ENCODE results near the gene CDK4. TPM values are rescaled to one million over a fixed set of nuclear protein-coding genes. Genes with fewer than 3 reads are reported as not detected.

Gene CDK4
- total and polyA plus RNA-seq, 4 donors = 69.7 to 115 (median 89.9) TPM

DNA sequence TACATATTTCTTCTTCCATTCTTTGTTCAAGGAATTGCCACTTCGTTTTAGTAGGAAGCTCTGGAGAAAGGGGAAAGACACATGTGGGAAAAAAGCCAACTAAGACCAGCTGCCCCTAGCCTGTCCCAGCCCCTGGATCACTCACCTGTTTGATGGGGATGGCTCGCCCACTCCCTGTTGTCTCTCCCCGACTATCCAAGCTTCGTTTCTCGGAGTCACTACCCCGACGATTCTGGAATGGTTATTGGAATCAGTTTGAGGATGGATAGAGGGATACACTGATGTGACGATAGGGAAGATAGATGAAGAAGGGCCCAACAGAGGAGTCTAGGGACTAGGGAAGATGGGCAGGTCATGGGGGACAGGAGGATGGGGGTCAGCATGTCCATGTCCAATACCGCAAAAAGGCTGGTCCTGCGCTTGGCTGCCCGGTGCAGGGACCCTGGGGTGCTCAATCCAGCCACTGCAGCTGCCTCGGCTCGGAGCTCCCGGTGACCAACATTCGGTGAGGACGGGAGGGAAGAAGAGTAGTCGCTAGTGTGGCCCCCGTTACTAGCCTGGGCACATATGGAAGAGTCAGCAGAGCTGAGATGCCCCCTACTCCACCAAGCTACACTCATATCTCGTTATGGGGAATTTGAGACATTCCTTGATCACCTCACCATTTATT lies 20.6 kb downstream of the CDK4 start:
- 83 to 90% methylated on average over 19 of the region's 19 CpGs for WGBS, 2 donors
- no peaks in the 10 kb centered on the region for H3K9me3 ChIP-seq (ENCODE audit: control insufficient read depth in 4 of 4, insufficient read depth in 3 of 4, low read length in 3 of 4)
- H3K27ac ChIP-seq (ENCODE audit: low read depth in 1 of 2, low read length in 1 of 2) = no peak overlapping the region
- H3K4me1 ChIP-seq (ENCODE audit: control insufficient read depth in 5 of 5, insufficient read depth in 5 of 5, low read length in 5 of 5) = peaks cover 0 to 12% (median 0%) of the 10 kb centered on the region in 5 donors
- DNase-seq (no peak), ATAC-seq (ENCODE audit: insufficient read depth, low FRiP score) (no peak)
- H3K9ac ChIP-seq (ENCODE audit: insufficient read depth in 1 of 2, low read length in 2 of 2) = no peak overlapping the region
- H3K36me3 ChIP-seq (ENCODE audit: control insufficient read depth in 4 of 4, insufficient read depth in 4 of 4, low read length in 4 of 4) = peaks cover 0 to 7% (median 0%) of the 10 kb centered on the region in 4 donors
- H3K27me3 ChIP-seq (ENCODE audit: control insufficient read depth in 3 of 3, insufficient read depth in 3 of 3, low read length in 2 of 3) = peaks cover 0 to 82% (median 64%) of the 10 kb centered on the region in 3 donors
- no peak overlapping the region for H3K4me3 ChIP-seq
- TF ChIP-seq, protein P1, sequence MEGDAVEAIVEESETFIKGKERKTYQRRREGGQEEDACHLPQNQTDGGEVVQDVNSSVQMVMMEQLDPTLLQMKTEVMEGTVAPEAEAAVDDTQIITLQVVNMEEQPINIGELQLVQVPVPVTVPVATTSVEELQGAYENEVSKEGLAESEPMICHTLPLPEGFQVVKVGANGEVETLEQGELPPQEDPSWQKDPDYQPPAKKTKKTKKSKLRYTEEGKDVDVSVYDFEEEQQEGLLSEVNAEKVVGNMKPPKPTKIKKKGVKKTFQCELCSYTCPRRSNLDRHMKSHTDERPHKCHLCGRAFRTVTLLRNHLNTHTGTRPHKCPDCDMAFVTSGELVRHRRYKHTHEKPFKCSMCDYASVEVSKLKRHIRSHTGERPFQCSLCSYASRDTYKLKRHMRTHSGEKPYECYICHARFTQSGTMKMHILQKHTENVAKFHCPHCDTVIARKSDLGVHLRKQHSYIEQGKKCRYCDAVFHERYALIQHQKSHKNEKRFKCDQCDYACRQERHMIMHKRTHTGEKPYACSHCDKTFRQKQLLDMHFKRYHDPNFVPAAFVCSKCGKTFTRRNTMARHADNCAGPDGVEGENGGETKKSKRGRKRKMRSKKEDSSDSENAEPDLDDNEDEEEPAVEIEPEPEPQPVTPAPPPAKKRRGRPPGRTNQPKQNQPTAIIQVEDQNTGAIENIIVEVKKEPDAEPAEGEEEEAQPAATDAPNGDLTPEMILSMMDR (IDR thresholded peaks at IDR 0.05; ENCODE audit: control extremely low read depth, extremely low read depth) = no peak

DNA sequence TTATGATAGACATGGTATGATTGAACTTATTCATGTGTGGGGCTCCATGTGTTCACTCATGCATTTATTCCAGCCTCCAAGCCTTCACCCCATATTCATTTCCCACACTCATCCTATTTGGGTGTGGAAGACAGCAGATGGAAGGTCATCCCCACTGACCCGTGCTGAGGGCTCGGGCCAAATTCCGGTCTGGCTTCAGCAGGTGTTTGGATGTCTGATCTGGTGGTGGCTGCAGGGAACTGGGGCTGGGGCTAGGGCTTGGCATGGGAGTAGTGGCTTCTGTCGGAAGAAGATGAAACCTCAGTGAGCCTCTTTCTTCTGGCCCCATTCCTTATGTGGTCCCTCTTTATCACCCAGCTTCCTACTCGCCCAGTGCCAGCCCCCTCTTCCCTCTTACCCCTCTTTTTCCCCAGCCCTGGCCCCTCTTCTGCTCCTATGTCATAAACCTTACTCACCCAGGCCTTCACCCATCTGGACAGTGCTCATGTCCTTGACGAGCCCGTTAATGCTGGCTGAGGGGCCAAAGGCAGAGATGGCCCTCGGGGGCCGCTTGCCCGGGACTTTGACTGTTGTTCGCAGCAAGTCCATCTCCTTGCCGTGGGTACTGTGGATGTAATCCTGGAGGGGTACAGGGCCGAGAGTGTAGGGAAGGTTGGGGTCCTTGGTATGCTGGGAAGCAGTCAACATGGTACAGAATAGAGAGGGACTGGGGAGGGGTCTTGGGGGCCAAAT lies 21.6 kb downstream of the CDK4 start:
- TF ChIP-seq, protein P1 (IDR thresholded peaks at IDR 0.05; ENCODE audit: control extremely low read depth, extremely low read depth) = no peak
- peaks cover 0 to 75% (median 59%) of the 10 kb centered on the region in 3 donors for H3K27me3 ChIP-seq (ENCODE audit: control insufficient read depth in 3 of 3, insufficient read depth in 3 of 3, low read length in 2 of 3)
- peaks cover 0 to 7% (median 0%) of the 10 kb centered on the region in 4 donors for H3K36me3 ChIP-seq (ENCODE audit: control insufficient read depth in 4 of 4, insufficient read depth in 4 of 4, low read length in 4 of 4)
- 86 to 88% methylated on average over 13 of the region's 13 CpGs for WGBS, 2 donors
- no peak for ATAC-seq (ENCODE audit: insufficient read depth, low FRiP score)
- DNase-seq = no peak
- no peak overlapping the region for H3K27ac ChIP-seq (ENCODE audit: low read depth in 1 of 2, low read length in 1 of 2)
- H3K4me1 ChIP-seq (ENCODE audit: control insufficient read depth in 5 of 5, insufficient read depth in 5 of 5, low read length in 5 of 5) = peaks cover 0 to 15% (median 0%) of the 10 kb centered on the region in 5 donors
- no peaks in the 10 kb centered on the region for H3K9me3 ChIP-seq (ENCODE audit: control insufficient read depth in 4 of 4, insufficient read depth in 3 of 4, low read length in 3 of 4)
- H3K9ac ChIP-seq (ENCODE audit: insufficient read depth in 1 of 2, low read length in 2 of 2) = no peak overlapping the region
- H3K4me3 ChIP-seq = no peak overlapping the region

DNA sequence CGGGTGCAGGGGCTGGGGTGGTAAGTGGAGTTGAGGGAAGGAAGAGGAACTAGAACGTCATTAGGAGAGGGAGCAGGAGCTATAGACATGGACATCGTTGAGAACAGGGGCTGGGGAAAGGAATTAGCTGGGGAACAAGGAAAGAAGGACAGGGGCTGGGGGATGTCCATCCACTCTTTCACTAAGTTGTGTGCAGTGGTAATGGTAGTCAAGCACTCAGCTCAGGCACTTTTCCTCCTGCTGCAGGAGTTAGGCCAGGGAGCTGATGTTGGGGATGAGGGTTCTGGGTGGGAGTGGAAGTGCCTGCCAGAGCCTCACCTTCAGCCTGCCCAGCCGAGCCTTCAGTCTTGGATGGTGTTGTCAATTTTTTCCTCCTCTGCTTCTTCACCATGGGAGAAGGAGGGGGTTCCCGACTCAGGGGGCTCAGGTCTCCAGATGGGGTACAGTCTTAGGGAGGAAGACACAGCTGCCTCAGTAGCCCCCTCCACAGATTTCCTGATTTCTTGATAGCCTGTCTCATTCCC lies 22.7 kb downstream of the CDK4 start:
- ATAC-seq (ENCODE audit: insufficient read depth, low FRiP score) (no peak), DNase-seq (no peak)
- WGBS, 2 donors = 55 to 58% methylated on average over 5 of the region's 5 CpGs
- H3K27me3 ChIP-seq (ENCODE audit: control insufficient read depth in 3 of 3, insufficient read depth in 3 of 3, low read length in 2 of 3) = peaks cover 0 to 71% (median 51%) of the 10 kb centered on the region in 3 donors
- TF ChIP-seq, protein P1 (IDR thresholded peaks at IDR 0.05; ENCODE audit: control extremely low read depth, extremely low read depth) = no peak
- no peak overlapping the region for H3K9ac ChIP-seq (ENCODE audit: insufficient read depth in 1 of 2, low read length in 2 of 2)
- H3K9me3 ChIP-seq (ENCODE audit: control insufficient read depth in 4 of 4, insufficient read depth in 3 of 4, low read length in 3 of 4) = no peaks in the 10 kb centered on the region
- peaks cover 0 to 7% (median 0%) of the 10 kb centered on the region in 4 donors for H3K36me3 ChIP-seq (ENCODE audit: control insufficient read depth in 4 of 4, insufficient read depth in 4 of 4, low read length in 4 of 4)
- peaks cover 0 to 15% (median 0%) of the 10 kb centered on the region in 5 donors for H3K4me1 ChIP-seq (ENCODE audit: control insufficient read depth in 5 of 5, insufficient read depth in 5 of 5, low read length in 5 of 5)
- H3K27ac ChIP-seq (ENCODE audit: low read depth in 1 of 2, low read length in 1 of 2) = no peak overlapping the region
- H3K4me3 ChIP-seq = no peak overlapping the region
